ENCODE results near the gene HDAC9.

The HDAC9 gene

DNA sequence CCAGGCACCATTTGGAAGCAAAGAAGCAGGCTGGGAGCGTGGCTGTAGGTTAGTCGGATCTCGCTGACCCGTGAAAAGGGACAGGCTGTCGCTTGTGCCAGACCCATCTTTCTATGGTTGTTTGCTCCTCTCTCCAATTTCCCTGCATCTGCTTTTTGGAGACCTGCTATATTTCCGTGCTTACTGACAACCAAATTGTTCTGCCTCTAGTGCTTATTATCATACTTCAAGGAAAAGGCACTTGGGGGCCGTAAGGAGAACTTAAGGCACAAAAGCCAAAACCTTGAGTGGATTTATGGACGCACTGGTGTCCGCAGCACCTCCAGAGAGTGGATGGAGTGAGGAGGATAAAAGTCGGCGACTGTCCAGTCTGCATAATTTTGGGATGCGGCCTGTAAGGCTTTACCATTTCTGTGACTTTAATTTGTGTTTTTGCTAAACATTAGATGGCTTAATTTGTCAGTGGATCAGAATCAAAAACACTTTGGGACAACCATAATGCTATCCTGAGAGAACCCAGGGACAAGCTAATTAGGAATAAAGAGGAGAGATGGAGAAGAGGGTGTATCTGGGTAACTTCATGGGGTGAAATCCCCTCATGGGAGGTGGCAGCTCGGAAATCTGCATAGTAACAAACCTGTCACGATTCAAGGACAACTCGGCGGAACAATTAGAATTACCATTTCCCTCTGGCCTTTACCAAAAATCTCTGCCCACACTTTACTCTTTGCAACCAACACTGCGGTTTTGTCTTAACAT, 206.7 kb downstream of the HDAC9 start:
- H3K27ac ChIP-seq: no peak overlapping the region
- no peaks in the 10 kb centered on the region for H3K36me3 ChIP-seq
- no peaks in the 10 kb centered on the region for H3K9me3 ChIP-seq
- TF ChIP-seq, protein P1, sequence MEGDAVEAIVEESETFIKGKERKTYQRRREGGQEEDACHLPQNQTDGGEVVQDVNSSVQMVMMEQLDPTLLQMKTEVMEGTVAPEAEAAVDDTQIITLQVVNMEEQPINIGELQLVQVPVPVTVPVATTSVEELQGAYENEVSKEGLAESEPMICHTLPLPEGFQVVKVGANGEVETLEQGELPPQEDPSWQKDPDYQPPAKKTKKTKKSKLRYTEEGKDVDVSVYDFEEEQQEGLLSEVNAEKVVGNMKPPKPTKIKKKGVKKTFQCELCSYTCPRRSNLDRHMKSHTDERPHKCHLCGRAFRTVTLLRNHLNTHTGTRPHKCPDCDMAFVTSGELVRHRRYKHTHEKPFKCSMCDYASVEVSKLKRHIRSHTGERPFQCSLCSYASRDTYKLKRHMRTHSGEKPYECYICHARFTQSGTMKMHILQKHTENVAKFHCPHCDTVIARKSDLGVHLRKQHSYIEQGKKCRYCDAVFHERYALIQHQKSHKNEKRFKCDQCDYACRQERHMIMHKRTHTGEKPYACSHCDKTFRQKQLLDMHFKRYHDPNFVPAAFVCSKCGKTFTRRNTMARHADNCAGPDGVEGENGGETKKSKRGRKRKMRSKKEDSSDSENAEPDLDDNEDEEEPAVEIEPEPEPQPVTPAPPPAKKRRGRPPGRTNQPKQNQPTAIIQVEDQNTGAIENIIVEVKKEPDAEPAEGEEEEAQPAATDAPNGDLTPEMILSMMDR (IDR thresholded peaks at IDR 0.05): no peak
- no peaks in the 10 kb centered on the region for H3K27me3 ChIP-seq
- no peaks in the 10 kb centered on the region for H3K4me1 ChIP-seq (ENCODE audit: control insufficient read depth in 1 of 2, insufficient read depth in 1 of 2, low read depth in 1 of 2, low read length in 1 of 2)
- no peak overlapping the region for H3K4me3 ChIP-seq (ENCODE audit: low read depth in 1 of 2, low read length in 1 of 2)

GRCh38 chr7:18703685-18704084, 208.1 kb downstream of the HDAC9 start:
- Histone ChIP-seq H3K27me3 (no peaks in the 10 kb centered on the region), H3K4me3 (ENCODE audit: low read depth in 1 of 2, low read length in 1 of 2) (no peak overlapping the region), H3K4me1 (ENCODE audit: control insufficient read depth in 1 of 2, insufficient read depth in 1 of 2, low read depth in 1 of 2, low read length in 1 of 2) (no peaks in the 10 kb centered on the region), H3K9me3 (no peaks in the 10 kb centered on the region), H3K27ac (no peak overlapping the region), H3K36me3 (no peaks in the 10 kb centered on the region)
- TF ChIP-seq, protein P1 (IDR thresholded peaks at IDR 0.05): no peak

DNA sequence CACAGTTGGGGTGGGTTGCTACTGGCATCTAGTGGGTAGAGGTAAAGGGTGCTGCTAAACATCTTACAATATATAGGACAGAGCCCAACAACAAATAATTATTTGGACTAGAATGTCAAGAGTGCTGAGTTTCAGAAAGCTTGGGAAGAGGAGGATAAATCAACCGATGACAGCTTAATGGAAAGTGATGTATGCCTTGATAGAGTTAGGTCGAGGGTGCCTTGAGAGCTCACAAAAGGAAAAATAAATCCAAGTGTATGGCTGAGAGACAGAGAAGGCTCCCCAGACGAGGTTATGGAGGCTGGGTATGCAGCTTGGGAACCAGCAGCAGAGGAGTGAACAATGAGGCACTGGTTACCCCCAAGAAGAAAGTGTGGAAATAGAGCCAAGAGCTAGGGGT, 211.1 kb downstream of the HDAC9 start:
- Histone ChIP-seq H3K4me1 (ENCODE audit: control insufficient read depth in 1 of 2, insufficient read depth in 1 of 2, low read depth in 1 of 2, low read length in 1 of 2) (no peaks in the 10 kb centered on the region), H3K36me3 (no peaks in the 10 kb centered on the region), H3K4me3 (ENCODE audit: low read depth in 1 of 2, low read length in 1 of 2) (no peak overlapping the region), H3K27ac (no peak overlapping the region), H3K9me3 (no peaks in the 10 kb centered on the region), H3K27me3 (no peaks in the 10 kb centered on the region)
- TF ChIP-seq, protein P1 (IDR thresholded peaks at IDR 0.05): no peak

DNA sequence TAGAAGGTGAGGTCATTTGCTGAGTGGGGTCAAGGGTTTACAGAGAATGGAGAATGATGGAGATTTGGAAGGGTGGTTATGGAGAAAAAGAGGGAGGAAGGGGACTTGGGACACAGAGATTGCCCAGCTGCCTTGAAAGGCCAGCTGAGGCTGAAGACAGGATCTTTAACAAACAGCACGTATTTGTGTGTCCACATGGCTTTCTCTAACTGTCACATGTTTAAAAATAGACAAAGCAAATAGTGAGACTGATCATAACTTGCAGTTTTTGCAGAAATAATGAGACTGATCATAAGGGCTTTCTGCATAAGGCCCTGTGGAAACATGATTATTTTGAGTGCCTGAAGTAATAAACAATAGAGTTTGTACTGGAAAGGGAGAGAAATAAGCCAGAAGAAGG, 212.7 kb downstream of the HDAC9 start:
- no peak overlapping the region for H3K4me3 ChIP-seq (ENCODE audit: low read depth in 1 of 2, low read length in 1 of 2)
- no peaks in the 10 kb centered on the region for H3K27me3 ChIP-seq
- no peaks in the 10 kb centered on the region for H3K9me3 ChIP-seq
- no peak overlapping the region for H3K27ac ChIP-seq
- no peaks in the 10 kb centered on the region for H3K36me3 ChIP-seq
- TF ChIP-seq, protein P1 (IDR thresholded peaks at IDR 0.05): no peak
- H3K4me1 ChIP-seq (ENCODE audit: control insufficient read depth in 1 of 2, insufficient read depth in 1 of 2, low read depth in 1 of 2, low read length in 1 of 2): no peaks in the 10 kb centered on the region

GRCh38 chr7:18715988-18716387, 220.4 kb downstream of the HDAC9 start:
- Histone ChIP-seq H3K27ac (no peak overlapping the region), H3K36me3 (no peaks in the 10 kb centered on the region), H3K4me1 (ENCODE audit: control insufficient read depth in 1 of 2, insufficient read depth in 1 of 2, low read depth in 1 of 2, low read length in 1 of 2) (no peaks in the 10 kb centered on the region), H3K9me3 (no peaks in the 10 kb centered on the region), H3K27me3 (no peaks in the 10 kb centered on the region), H3K4me3 (ENCODE audit: low read depth in 1 of 2, low read length in 1 of 2) (no peak overlapping the region)
- TF ChIP-seq, protein P1 (IDR thresholded peaks at IDR 0.05): no peak
